Measurements from ENCODE around the gene PCNA.

GRCh38 chr20:5113615-5113986 lies 6.2 kb downstream of the PCNA start:
- TF ChIP-seq POLR2A (IDR thresholded peaks at IDR 0.05; ENCODE audit: low read depth, low read length) (no peak), POLR2AphosphoS5 (IDR thresholded peaks at IDR 0.05; ENCODE audit: low read depth, low read length) (no peak)
